Rectal smooth muscle tissue (tissue), 1 donor: ENCODE results near the gene LTBP3.

Experiments used
- H3K27ac ChIP-seq: one replicate; pipeline ENCODE4 v1.7.0; 2013; ENCODE audit warnings: low read depth, low read length, inconsistent platforms
- H3K27me3 ChIP-seq: one replicate; pipeline ENCODE4 v1.7.0; 2013; ENCODE audit warnings: low read length; ENCODE audit not compliant: control insufficient read depth, insufficient read depth
- H3K36me3 ChIP-seq: one replicate; pipeline ENCODE4 v1.7.0; 2013; ENCODE audit warnings: low read length; ENCODE audit not compliant: control insufficient read depth, insufficient read depth
- H3K4me1 ChIP-seq: one replicate; pipeline ENCODE4 v1.7.0; 2013; ENCODE audit warnings: low read length; ENCODE audit not compliant: control insufficient read depth, insufficient read depth
- H3K4me3 ChIP-seq: one replicate; pipeline ENCODE4 v1.7.0; 2013; ENCODE audit warnings: low read length
- H3K9ac ChIP-seq: one replicate; pipeline ENCODE4 v1.7.0; 2013; ENCODE audit warnings: low read length

Gene LTBP3

DNA sequence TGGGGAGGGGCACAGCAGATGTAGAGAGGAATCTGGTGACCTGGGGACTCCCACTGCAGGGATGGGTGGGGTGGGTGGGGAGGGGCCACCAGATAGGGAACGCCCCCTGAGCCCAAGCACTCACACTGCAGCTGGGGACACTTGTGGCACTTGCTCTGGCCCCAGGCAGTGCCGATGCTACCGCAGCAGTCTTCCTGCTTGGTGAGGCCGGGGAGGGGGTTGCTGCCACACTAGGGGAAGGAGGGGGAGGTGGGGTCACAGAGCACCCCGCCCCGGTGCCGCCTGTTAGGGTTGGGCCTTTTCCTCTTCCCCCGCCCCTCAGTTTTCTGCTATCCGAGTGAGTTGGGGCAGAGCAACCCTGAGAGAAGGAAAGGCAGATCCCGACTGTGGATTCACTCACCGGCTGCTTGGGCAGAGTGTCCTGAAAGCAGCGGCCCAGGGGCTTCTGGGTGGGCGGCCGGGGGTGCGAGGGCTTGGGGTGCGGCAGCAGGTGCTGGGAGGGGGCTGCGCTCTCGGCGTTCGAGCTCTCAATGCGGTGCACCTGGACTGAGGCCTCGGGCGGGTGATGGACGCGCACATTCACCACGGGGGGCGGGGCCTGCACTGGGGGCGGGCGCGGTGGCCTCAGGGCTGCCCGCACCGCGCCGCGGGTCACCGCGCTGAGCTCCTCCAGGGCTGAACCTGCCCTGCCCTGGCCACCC lies 4.7 kb downstream of the LTBP3 start:
- no peak overlapping the region for H3K27ac ChIP-seq
- H3K27me3 ChIP-seq, result no peaks in the 10 kb centered on the region
- peaks cover 7% of the 10 kb centered on the region for H3K4me1 ChIP-seq
- H3K9ac ChIP-seq, result no peak overlapping the region
- no peaks in the 10 kb centered on the region for H3K36me3 ChIP-seq
- no peak overlapping the region for H3K4me3 ChIP-seq

- H3K4me1 ChIP-seq, result peaks cover 7% of the 10 kb centered on the region
- H3K27me3 ChIP-seq, result no peaks in the 10 kb centered on the region
- H3K36me3 ChIP-seq, result no peaks in the 10 kb centered on the region
- no peak overlapping the region for H3K4me3 ChIP-seq
- H3K9ac ChIP-seq, result no peak overlapping the region
- no peak overlapping the region for H3K27ac ChIP-seq
Observed at GRCh38 chr11:65552388-65552951, 5.7 kb downstream of the LTBP3 start.

GRCh38 chr11:65551572-65552387 lies 6.4 kb downstream of the LTBP3 start:
- Histone ChIP-seq H3K4me1 (peaks cover 3% of the 10 kb centered on the region), H3K27ac (no peak overlapping the region), H3K4me3 (peak overlapping the region; percentile 30), H3K27me3 (no peaks in the 10 kb centered on the region), H3K9ac (no peak overlapping the region), H3K36me3 (no peaks in the 10 kb centered on the region)

- Histone ChIP-seq H3K9ac (no peak overlapping the region), H3K4me3 (no peak overlapping the region), H3K27me3 (no peaks in the 10 kb centered on the region), H3K27ac (no peak overlapping the region), H3K36me3 (no peaks in the 10 kb centered on the region), H3K4me1 (no peaks in the 10 kb centered on the region)
Observed at GRCh38 chr11:65549096-65549495, 9.1 kb downstream of the LTBP3 start.

DNA sequence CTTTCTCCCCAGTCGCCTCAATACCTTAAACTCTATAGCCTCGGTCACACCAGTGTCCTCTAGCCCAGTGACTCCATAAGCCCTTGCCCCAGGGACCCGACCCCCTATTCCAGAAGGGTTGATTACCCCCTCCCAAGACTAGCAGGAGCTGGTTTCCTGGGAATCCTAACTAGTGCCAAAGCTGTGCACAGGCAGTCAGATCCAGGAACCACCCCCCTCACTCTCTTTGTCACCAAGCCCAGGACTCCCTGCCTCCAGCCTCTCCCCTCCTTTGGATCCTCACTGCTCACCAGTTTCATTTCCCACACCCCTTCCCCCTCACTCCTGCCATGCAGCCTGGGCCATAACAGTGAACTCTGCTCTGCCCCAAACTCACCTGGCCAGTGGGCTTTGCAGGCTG lies 9.8 kb downstream of the LTBP3 start:
- H3K27ac ChIP-seq, result no peak overlapping the region
- H3K4me1 ChIP-seq, result no peaks in the 10 kb centered on the region
- H3K9ac ChIP-seq, result no peak overlapping the region
- H3K36me3 ChIP-seq, result no peaks in the 10 kb centered on the region
- no peaks in the 10 kb centered on the region for H3K27me3 ChIP-seq
- H3K4me3 ChIP-seq, result no peak overlapping the region

DNA sequence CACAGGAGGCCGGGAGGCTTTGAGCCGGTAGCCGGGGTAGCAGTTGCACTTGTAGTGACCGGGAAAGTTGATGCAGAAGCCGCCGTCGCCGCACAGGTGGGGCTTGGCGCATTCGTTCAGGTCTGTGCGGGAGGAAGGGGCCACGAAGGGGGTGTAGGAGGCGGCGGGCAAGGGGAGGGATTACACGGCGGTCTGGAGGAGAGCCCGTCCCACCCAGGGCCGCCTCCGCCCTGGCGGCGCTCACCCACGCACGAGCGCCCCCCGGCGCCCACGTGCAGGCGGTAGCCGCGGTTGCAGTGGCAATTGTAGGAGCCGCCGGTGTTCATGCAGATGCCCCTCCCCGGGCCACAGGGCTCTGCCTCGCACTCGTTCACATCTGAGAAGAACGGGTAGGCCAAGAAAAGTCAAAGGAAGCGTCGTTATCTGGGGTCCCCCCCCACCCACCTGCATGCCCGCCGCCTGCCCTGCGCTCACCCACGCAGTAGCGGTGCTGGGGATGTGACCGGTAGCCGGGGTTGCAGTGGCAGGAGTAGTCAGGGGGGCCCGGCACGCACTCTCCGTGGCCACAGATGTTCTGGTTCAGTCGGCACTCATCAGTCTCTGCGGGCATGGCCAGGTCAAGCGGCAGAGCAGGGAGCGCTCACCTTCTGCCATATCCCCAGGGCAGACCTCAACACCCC lies 10.6 kb downstream of the LTBP3 start:
- peaks cover 3% of the 10 kb centered on the region for H3K36me3 ChIP-seq

DNA sequence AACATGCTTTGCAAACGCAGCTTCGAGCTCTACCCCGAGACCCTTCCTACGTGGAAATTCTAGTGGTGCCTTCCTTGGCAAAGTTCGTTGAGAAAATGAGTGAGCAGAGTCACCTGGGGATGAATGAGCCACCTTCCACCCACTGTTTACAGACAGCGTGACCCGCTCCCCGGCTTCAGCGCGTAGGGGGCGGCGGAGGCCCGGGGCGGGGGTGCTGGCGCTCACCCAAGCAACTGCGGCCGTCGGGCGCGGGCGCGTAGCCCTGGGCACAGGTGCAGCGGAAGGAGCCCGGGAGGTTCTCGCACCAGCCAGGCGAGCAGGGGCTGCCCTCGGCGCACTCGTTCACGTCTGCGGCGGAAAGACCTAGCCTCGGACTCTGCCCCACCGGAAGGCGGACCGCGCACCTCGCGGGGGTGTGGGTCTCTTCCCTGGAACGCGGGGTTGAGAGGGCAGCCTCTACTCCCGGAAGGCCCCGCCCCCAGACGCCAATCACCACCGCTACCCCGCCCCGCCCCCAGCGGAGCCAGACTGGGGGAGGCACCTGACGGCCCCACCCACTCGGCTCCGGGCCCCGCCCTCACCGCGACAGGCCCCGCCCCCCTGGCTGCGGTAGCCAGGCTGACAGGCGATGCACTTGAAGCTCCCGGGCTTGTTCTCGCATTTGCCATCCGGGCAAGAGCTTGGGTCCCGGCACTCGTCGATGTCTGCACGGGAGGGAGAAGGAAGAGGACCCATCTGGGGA lies 11.8 kb downstream of the LTBP3 start:
- Histone ChIP-seq H3K4me3 (peak overlapping the region; percentile 53), H3K27ac (peak overlapping the region; percentile 23), H3K36me3 (peaks cover 3% of the 10 kb centered on the region), H3K9ac (no peak overlapping the region), H3K27me3 (no peaks in the 10 kb centered on the region), H3K4me1 (peaks cover 4% of the 10 kb centered on the region)

More for the DNA sequence above, 10.6 kb downstream of the LTBP3 start:
- Histone ChIP-seq H3K4me1 (no peaks in the 10 kb centered on the region), H3K27me3 (no peaks in the 10 kb centered on the region), H3K9ac (no peak overlapping the region), H3K27ac (no peak overlapping the region), H3K4me3 (no peak overlapping the region)

DNA sequence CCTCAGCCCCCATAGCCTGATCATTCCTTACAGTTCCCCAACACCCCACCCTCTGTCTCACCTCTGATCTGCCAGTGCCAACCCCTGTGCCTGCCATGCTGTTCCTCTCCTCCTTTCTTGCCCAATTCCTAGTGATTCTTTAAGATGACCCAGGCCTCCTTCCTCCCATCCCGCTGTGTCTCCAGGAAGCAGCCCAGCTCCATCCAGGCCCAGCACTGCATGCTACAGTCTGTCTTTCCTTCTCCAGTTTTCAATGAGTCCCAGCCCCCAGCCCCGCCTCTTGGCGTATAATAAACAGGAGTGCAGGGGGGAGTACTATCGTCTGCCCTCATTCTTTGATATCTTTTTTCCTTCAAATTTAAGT lies 12.3 kb downstream of the LTBP3 start:
- Histone ChIP-seq H3K4me3 (peak overlapping the region; percentile 53), H3K4me1 (peaks cover 9% of the 10 kb centered on the region), H3K27me3 (no peaks in the 10 kb centered on the region), H3K27ac (peak overlapping the region; percentile 23), H3K9ac (no peak overlapping the region), H3K36me3 (peaks cover 3% of the 10 kb centered on the region)

DNA sequence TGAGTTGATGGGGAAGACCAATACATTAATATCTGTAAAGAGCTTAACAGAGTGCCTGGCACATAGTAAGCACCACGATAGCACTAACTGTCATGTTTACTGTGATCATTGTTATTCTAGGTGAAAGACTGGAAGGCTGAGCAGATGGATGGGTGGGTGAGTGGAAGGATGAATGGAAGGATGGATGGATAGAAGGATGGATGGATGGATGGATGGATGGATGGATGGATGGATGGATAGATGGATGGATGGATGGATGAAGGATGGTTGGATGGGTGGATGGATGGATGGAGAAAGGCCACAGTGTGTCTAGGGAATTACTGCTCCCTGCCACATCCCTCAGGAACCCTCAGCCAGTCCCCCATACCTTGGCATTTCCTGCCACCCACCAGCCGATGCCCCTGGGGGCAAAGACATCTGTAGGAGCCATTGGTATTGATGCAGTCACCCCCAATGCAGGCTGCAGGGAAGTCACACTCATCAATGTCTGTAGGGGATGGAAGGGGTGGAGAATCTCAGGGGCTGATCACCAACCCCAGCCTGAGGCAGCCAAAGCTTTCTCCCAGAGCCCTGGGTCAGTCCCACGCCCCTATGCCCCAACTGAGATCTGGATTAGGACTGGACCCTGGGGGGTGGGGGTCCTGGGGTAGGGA lies 15.3 kb downstream of the LTBP3 start:
- H3K27me3 ChIP-seq, result no peaks in the 10 kb centered on the region
- H3K27ac ChIP-seq, result no peak overlapping the region
- no peak overlapping the region for H3K9ac ChIP-seq
- H3K4me1 ChIP-seq, result peaks cover 12% of the 10 kb centered on the region
- H3K36me3 ChIP-seq, result peaks cover 3% of the 10 kb centered on the region
- H3K4me3 ChIP-seq, result no peak overlapping the region

DNA sequence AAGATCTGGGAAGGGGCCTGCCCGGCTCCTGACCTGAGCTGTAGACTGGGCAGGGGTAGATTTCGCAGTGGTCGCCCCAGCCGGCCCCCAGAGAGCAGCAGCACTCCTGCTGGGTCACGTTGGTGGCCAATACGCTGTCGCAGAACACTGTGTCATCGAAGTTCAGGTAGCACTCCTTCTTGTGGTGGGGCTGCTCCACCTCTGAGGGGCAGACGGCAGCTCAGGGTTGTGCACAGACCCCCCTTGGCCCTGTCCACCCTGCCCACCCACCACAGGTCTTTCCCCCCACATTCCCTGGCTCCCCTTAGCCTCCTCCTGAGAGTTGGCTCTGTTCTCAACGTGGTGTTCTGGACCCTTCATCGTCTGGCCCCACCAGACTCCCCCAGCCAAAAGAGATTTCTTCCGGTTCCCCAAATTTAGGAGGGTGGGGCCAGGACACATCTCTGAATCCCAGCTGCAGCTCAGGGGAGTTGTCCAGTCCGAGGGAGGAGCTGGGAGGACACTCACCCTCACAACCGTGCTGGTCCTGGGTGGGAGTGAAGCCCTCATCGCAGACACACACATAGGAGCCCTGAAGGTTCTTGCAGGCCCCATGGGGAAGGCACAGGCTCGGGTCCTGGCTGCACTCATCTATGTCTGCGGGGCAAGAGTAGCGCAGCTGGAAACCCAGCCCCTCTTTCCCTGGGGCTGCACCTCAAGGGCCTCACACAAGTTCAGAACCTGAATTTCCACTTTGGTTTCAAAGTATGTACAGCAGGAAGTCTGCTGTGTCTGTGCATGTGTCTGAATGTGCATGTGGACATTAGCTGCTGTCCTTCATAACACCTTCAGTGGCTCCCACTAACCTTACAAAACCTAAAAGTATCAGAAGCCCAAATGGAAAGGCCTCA lies 16.8 kb downstream of the LTBP3 start:
- Histone ChIP-seq H3K27me3 (no peaks in the 10 kb centered on the region), H3K36me3 (peaks cover 7% of the 10 kb centered on the region), H3K27ac (peak overlapping the region; percentile 85), H3K4me3 (peak overlapping the region; percentile 95), H3K9ac (peak overlapping the region; percentile 90), H3K4me1 (peaks cover 12% of the 10 kb centered on the region)
